PC-3 (cell line): ENCODE results near the gene ABCG2.

Source experiments
- CTCF ChIP-seq: fragments of 300-600 bp; sonication (generic); conservative IDR thresholded peaks from 2 replicates; pipeline ENCODE4 v1.5.1; 2017; ENCODE audit warnings: antibody characterized with exemption, low read depth, mild to moderate bottlenecking, low read length
- EZH2 ChIP-seq: fragments of 300-600 bp; sonication (generic); IDR thresholded peaks from one replicate; pipeline ENCODE4 v1.6.1; 2017; ENCODE audit warnings: antibody characterized with exemption, mild to moderate bottlenecking, low read length; ENCODE audit not compliant: unreplicated experiment

DNA sequence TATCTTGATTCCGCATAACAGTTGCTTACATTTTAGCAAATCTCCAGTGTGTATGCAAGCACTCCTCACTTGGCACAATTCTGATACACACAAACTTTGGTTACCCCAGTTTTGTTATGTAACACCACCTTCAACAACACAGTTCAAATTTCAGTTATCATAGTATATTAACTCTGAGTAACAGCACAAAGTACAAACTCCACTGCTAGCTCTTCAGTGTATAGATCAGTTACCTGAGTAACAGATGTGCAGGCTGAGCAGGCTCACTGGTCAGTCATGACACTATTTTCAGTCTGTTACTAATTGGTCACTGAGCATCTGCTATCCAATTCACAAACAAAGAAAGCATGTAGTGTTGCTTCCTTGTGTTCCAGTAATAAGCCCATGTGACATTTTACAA lies 95.6 kb downstream of the ABCG2 start:
- TF ChIP-seq CTCF (no peak), EZH2 (no peak)
